HG03175 (cell line): ENCODE results near the gene CHMP1B.

ENCODE experiments used
- ATAC-seq: cut with Tn5 transposase; IDR thresholded peaks from one replicate; pipeline ENCODE4 v1.9.1; 2021; ENCODE audit warnings: mild to moderate bottlenecking, moderate library complexity; ENCODE audit not compliant: unreplicated experiment

CHMP1B gene

DNA sequence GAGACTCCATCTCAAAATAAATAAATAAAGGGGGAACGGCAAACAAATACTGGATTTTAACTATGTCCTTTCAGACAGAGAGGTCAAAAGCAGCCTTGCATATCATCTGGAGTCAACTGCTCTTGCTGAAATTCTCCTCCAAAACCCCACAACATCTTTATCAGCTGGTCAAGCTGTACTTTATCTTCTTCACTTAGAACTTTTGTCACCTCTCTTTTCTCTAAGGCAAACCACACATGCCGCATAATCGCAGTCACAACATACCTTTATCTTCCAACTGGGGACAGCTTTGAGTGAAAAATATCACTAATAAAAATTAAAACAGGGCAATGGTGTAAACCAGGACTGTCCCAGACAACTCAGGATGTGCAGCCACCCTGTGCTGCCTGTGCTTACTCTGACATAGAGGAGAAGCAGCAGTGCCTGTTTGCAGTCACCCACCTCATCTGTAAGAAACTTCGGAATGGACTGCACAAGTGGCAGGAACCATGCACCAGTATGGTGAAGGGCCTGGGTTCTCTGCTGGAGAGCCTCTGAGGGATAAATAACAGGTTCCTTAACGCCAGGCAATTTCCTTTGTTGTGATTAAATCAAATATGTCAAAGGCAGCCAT, 50.7 kb downstream of the CHMP1B start:
- no peak for ATAC-seq

DNA sequence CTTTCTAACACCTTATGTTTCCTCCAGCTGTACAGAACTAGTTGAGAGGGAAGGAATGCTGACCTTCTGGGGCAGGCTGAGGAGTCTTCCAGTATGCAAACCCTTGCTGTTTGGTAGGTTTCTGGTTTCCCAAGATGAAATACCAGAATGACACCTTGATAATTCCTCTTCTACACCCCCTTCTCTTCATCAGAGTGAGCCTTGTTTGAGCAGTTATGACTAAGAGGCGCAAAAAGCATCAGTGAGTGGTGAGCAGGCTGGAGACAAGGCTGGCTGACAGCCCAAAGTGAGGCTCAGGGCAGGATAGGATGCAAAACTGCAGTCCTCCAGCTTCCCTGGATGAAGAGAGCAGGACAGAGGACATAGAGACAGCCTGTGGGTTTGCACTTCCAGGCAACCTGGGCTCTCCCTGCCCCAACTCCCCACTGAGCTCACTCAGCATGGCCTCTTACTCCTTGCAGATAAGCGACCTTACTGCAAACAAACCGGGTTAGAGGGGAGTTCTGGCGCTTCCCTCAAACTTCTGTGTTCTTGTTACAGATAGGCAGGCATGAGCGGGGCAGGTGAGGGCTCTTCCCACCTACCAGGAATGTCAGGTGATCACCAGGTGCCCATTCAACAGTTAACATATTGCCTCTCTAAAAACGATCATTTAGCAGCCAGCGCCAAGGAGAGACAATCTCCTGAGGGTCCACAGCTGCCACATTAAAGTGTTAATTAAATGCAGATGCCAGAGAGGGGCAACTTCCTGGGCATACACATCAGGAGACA, 51.5 kb downstream of the CHMP1B start:
- ATAC-seq: no peak
